GM18520 (cell line): Measurements from ENCODE around the gene RYR2.

Experiments
- ATAC-seq: cut with Tn5 transposase; IDR thresholded peaks from one replicate; pipeline ENCODE4 v1.9.1; 2021; ENCODE audit not compliant: unreplicated experiment

Gene RYR2

GRCh38 chr1:237031480-237031879 is 10.5 kb upstream of the RYR2 start:
- no peak for ATAC-seq

- ATAC-seq = peak; percentile 94
Measured at GRCh38 chr1:237032029-237032428, 10.0 kb upstream of the RYR2 start.

- no peak for ATAC-seq
Measured at GRCh38 chr1:237033061-237033460, 8.9 kb upstream of the RYR2 start.

GRCh38 chr1:237033804-237034203 is 8.2 kb upstream of the RYR2 start:
- no peak for ATAC-seq

GRCh38 chr1:237035759-237036158 is 6.2 kb upstream of the RYR2 start:
- ATAC-seq = no peak

GRCh38 chr1:237038211-237038610 is 3.8 kb upstream of the RYR2 start:
- no peak for ATAC-seq

- no peak for ATAC-seq
Measured at GRCh38 chr1:237040823-237041222, 1.2 kb upstream of the RYR2 start.

- no peak for ATAC-seq
Measured at GRCh38 chr1:237041461-237041794, 556 bp upstream of the RYR2 start.

GRCh38 chr1:237042526-237042891 is 525 bp downstream of the RYR2 start:
- no peak for ATAC-seq

GRCh38 chr1:237042892-237043576 is 1.1 kb downstream of the RYR2 start:
- no peak for ATAC-seq

- no peak for ATAC-seq
Measured at GRCh38 chr1:237043846-237044636, 2.1 kb downstream of the RYR2 start.

GRCh38 chr1:237045278-237046016 is 3.5 kb downstream of the RYR2 start:
- ATAC-seq = no peak

GRCh38 chr1:237048803-237049202 is 6.8 kb downstream of the RYR2 start:
- no peak for ATAC-seq

GRCh38 chr1:237050185-237050584 is 8.2 kb downstream of the RYR2 start:
- ATAC-seq = no peak

GRCh38 chr1:237050915-237051314 is 8.9 kb downstream of the RYR2 start:
- no peak for ATAC-seq

GRCh38 chr1:237054313-237054712 is 12.3 kb downstream of the RYR2 start:
- no peak for ATAC-seq

GRCh38 chr1:237058470-237058869 is 16.5 kb downstream of the RYR2 start:
- ATAC-seq = no peak

- no peak for ATAC-seq
Measured at GRCh38 chr1:237059244-237059643, 17.3 kb downstream of the RYR2 start.

GRCh38 chr1:237062976-237063375 is 21.0 kb downstream of the RYR2 start:
- no peak for ATAC-seq

GRCh38 chr1:237065903-237066302 is 23.9 kb downstream of the RYR2 start:
- no peak for ATAC-seq

- ATAC-seq = no peak
Measured at GRCh38 chr1:237070519-237070918, 28.5 kb downstream of the RYR2 start.
